ENCODE results near the gene MEF2D.
A peak's percentile ranks its signal among the peaks of the same experiment; 100 is the strongest.

- TF ChIP-seq CTCF (IDR thresholded peaks at IDR 0.05; ENCODE audit: insufficient read depth, low read depth, low read length) (peak; percentile 37), EZH2 (IDR thresholded peaks at IDR 0.05; ENCODE audit: insufficient read depth, low read length) (no peak)
These were observed 56.1 kb downstream of the MEF2D start for GRCh38 chr1:156444407-156445001.
